Ishikawa (cell line): ENCODE data around the gene TBC1D22A.

Experiments
- CEBPB ChIP-seq: IDR thresholded peaks from 2 replicates; pipeline ENCODE4 v1.6.1; 2012
- CREB1 ChIP-seq: IDR thresholded peaks from 2 replicates; pipeline ENCODE4 v1.6.1; 2012; ENCODE audit warnings: low read depth
- EGR1 ChIP-seq: IDR thresholded peaks from 2 replicates; pipeline ENCODE4 v1.6.1; 2012
- EP300 ChIP-seq: IDR thresholded peaks from 2 replicates; pipeline ENCODE4 v1.6.1; 2012; ENCODE audit warnings: borderline replicate concordance
- FOXM1 ChIP-seq: IDR thresholded peaks from 2 replicates; pipeline ENCODE4 v1.6.1; 2012; ENCODE audit warnings: low read depth, borderline replicate concordance
- MAX ChIP-seq: IDR thresholded peaks from 2 replicates; pipeline ENCODE4 v1.6.1; 2012
- NFIC ChIP-seq: IDR thresholded peaks from 2 replicates; pipeline ENCODE4 v1.6.1; 2012
- RAD21 ChIP-seq: IDR thresholded peaks from 2 replicates; pipeline ENCODE4 v1.6.1; 2012; ENCODE audit warnings: low read depth
- REST ChIP-seq: IDR thresholded peaks from 2 replicates; pipeline ENCODE4 v1.6.1; 2012; ENCODE audit warnings: low read depth, mild to moderate bottlenecking
- TAF1 ChIP-seq: IDR thresholded peaks from 2 replicates; pipeline ENCODE4 v1.6.1; 2012; ENCODE audit warnings: low read depth, mild to moderate bottlenecking
- TCF12 ChIP-seq: IDR thresholded peaks from 2 replicates; pipeline ENCODE4 v1.6.1; 2012; ENCODE audit warnings: low read depth
- TEAD4 ChIP-seq: IDR thresholded peaks from 2 replicates; pipeline ENCODE4 v1.6.1; 2012
- USF1 ChIP-seq: IDR thresholded peaks from 2 replicates; pipeline ENCODE4 v1.6.1; 2012
- YY1 ChIP-seq: IDR thresholded peaks from 2 replicates; pipeline ENCODE4 v1.6.1; 2012; ENCODE audit warnings: low read depth
- ZBTB7A ChIP-seq: IDR thresholded peaks from 2 replicates; pipeline ENCODE4 v1.6.1; 2012; ENCODE audit warnings: low read depth

The TBC1D22A gene

GRCh38 chr22:47032091-47032943 is 269.9 kb downstream of the TBC1D22A start:
- TF ChIP-seq CEBPB (no peak), YY1 (no peak)

- no peak for TF ChIP-seq NFIC
- no peak for TF ChIP-seq CREB1
- TF ChIP-seq RAD21: no peak
- TF ChIP-seq MAX: no peak
- TF ChIP-seq REST: no peak
- TF ChIP-seq ZBTB7A: no peak
- TF ChIP-seq EGR1: no peak
- no peak for TF ChIP-seq FOXM1
- no peak for TF ChIP-seq USF1
- no peak for TF ChIP-seq EP300
- no peak for TF ChIP-seq YY1
- TF ChIP-seq TCF12: no peak
- no peak for TF ChIP-seq CEBPB
- no peak for TF ChIP-seq TEAD4
- TF ChIP-seq TAF1: no peak
Observed at GRCh38 chr22:47032956-47033647, 270.7 kb downstream of the TBC1D22A start.

- TF ChIP-seq FOXM1 (no peak), CREB1 (no peak), USF1 (no peak), REST (no peak), YY1 (no peak), TAF1 (no peak), MAX (no peak), RAD21 (no peak), EP300 (no peak), ZBTB7A (no peak), TEAD4 (no peak), EGR1 (no peak), CEBPB (no peak)
Observed at GRCh38 chr22:47033648-47034000, 271.2 kb downstream of the TBC1D22A start.

GRCh38 chr22:47034076-47034808 is 271.8 kb downstream of the TBC1D22A start:
- TF ChIP-seq FOXM1 (no peak), USF1 (no peak), CEBPB (no peak), REST (no peak), TEAD4 (no peak), RAD21 (no peak), MAX (no peak), EP300 (no peak), TCF12 (no peak)
